HCT116 (cell line): ENCODE measurements around the gene MBD1. TPM values are rescaled to one million over a fixed set of nuclear protein-coding genes. Genes with fewer than 3 reads are reported as not detected.
A peak's percentile ranks its signal among the peaks of the same experiment; 100 is the strongest.

Experiments used
- ATAC-seq: fragments of 200-7000 bp; cut with Tn5 transposase; 2 replicates; pipeline ENCODE4 v1.9.1; 2020; ENCODE audit warnings: mild to moderate bottlenecking, moderate library complexity
- Bru-seq: library from RNA; stranded (reverse); fragments of 400-500 nt; gene quantifications from one replicate; lab custom pipeline; 2021; lab: Mats Ljungman, UMichigan
- BruChase-seq, 2 experiments: library from RNA; stranded (reverse); fragments of 400-500 nt; gene quantifications; one replicate each; lab custom pipeline; 2021; lab: Mats Ljungman, UMichigan
- BruUV-seq: library from RNA; stranded (reverse); fragments of 400-500 nt; replicated peaks from 2 replicates; lab custom pipeline; 2021; lab: Mats Ljungman, UMichigan
- CTCF ChIA-PET: fragments of 300-600 bp; sonication (Branson Sonifier 250); formaldehyde crosslinking; loops from one replicate; lab custom pipeline; 2021; ENCODE audit warnings: antibody characterized with exemption; lab: Charles Lee
- POLR2A ChIA-PET: fragments of 300-600, 350-600 bp; sonication (Branson Sonifier 250); formaldehyde crosslinking; loops from one replicate; lab custom pipeline; 2021; ENCODE audit warnings: antibody characterized with exemption; lab: Charles Lee
- RAD21 ChIA-PET, 2 experiments: fragments of 300-600 bp; sonication (Branson Sonifier 250); formaldehyde crosslinking; loops; one replicate each; lab custom pipeline; 2023; ENCODE audit warnings: low total read pairs in 2 of 2; ENCODE audit not compliant: uncharacterized antibody in 2 of 2, unreplicated experiment in 2 of 2, low non-redundant PET in 1 of 2; lab: Charles Lee
- DNase-seq: peaks from one replicate; pipeline ENCODE4 v3.0.0-alpha.2; 2010; ENCODE audit warnings: low read depth, low spot score
- H2AFZ ChIP-seq: fragments of 200-600 bp; shearing (Covaris generic), sonication (generic); 2 replicates; pipeline ENCODE4 v1.6.1; 2017; ENCODE audit warnings: low read depth, mixed run types, mixed read lengths, antibody characterized with exemption, low read length; ENCODE audit not compliant: poor library complexity, severe bottlenecking
- H3K27ac ChIP-seq: 2 replicates; pipeline ENCODE4 v1.5.1; 2012; ENCODE audit warnings: low read depth, low read length
- H3K27me3 ChIP-seq: fragments of 200-600 bp; sonication (generic); 2 replicates; pipeline ENCODE4 v1.6.1; 2016; ENCODE audit warnings: mixed run types, low read length, mixed read lengths; ENCODE audit not compliant: insufficient read depth
- H3K36me3 ChIP-seq, 2 experiments: fragments of 200-500 bp in 1 of 2; fragments of 200-600 bp in 1 of 2; sonication (Bioruptor generic) in 1 of 2; sonication (generic) in 1 of 2; 2 replicates each; pipeline versions ENCODE4 v1.5.1 to v1.6.1; 2014 to 2016; ENCODE audit warnings: low read length in 2 of 2, inconsistent platforms in 1 of 2, mixed read lengths in 1 of 2, mixed run types in 1 of 2; ENCODE audit not compliant: insufficient read depth in 2 of 2, control insufficient read depth in 1 of 2
- H3K4me1 ChIP-seq, 2 experiments: fragments of 200-600 bp in 1 of 2; sonication (generic) in 1 of 2; 2 replicates each; pipeline versions ENCODE4 v1.5.1 to v1.6.1; 2012 to 2017; ENCODE audit warnings: low read length in 2 of 2, inconsistent platforms in 1 of 2, mild to moderate bottlenecking in 1 of 2, mixed read lengths in 1 of 2, mixed run types in 1 of 2, moderate library complexity in 1 of 2; ENCODE audit not compliant: insufficient read depth in 2 of 2, control insufficient read depth in 1 of 2
- H3K4me2 ChIP-seq: fragments of 200-600 bp; sonication (generic); 2 replicates; pipeline ENCODE4 v1.6.1; 2017; ENCODE audit warnings: mixed run types, low read length, mixed read lengths
- H3K4me3 ChIP-seq, 2 experiments: fragments of 200-600 bp in 1 of 2; sonication (generic) in 1 of 2; replicated peaks in 1 of 2; 2 replicates each; pipeline ENCODE4 v1.5.1; 2011 to 2016; ENCODE audit warnings: low read length in 2 of 2, control low read depth in 1 of 2, low read depth in 1 of 2, mild to moderate bottlenecking in 1 of 2, mixed read lengths in 1 of 2, mixed run types in 1 of 2
- H3K79me2 ChIP-seq: fragments of 200-600 bp; sonication (generic); 2 replicates; pipeline ENCODE4 v1.6.1; 2017; ENCODE audit warnings: mild to moderate bottlenecking, mixed run types, low read length, moderate library complexity, mixed read lengths; ENCODE audit not compliant: insufficient read depth
- H3K9ac ChIP-seq: fragments of 200-600 bp; sonication (generic); 2 replicates; pipeline ENCODE4 v1.6.1; 2016; ENCODE audit warnings: low read length, mixed read lengths
- H3K9me2 ChIP-seq: fragments of 200-600 bp; sonication (generic), shearing (Covaris generic); 2 replicates; pipeline ENCODE4 v1.6.1; 2017; ENCODE audit warnings: mixed run types, mild to moderate bottlenecking, moderate library complexity; ENCODE audit not compliant: insufficient read depth
- H3K9me3 ChIP-seq, 2 experiments: fragments of 200-500 bp in 1 of 2; fragments of 200-600 bp in 1 of 2; sonication (Bioruptor generic) in 1 of 2; sonication (generic) in 1 of 2; 2 replicates each; pipeline ENCODE4 v1.6.1; 2014 to 2017; ENCODE audit warnings: low read length in 2 of 2, mixed read lengths in 2 of 2, inconsistent platforms in 1 of 2, low read depth in 1 of 2, mild to moderate bottlenecking in 1 of 2, mixed run types in 1 of 2, moderate library complexity in 1 of 2; ENCODE audit not compliant: control insufficient read depth in 1 of 2, insufficient read depth in 1 of 2
- H4K20me1 ChIP-seq: fragments of 200-600 bp; sonication (generic), shearing (Covaris generic); 2 replicates; pipeline ENCODE4 v1.6.1; 2017; ENCODE audit warnings: mixed run types, mild to moderate bottlenecking, moderate library complexity; ENCODE audit not compliant: insufficient read depth
- CBX3 ChIP-seq: IDR thresholded peaks from 2 replicates; pipeline ENCODE4 v1.6.1; 2012; ENCODE audit warnings: low read depth
- ELF1 ChIP-seq: IDR thresholded peaks from 2 replicates; pipeline ENCODE4 v1.6.1; 2012; ENCODE audit warnings: low read depth, borderline replicate concordance
- MAX ChIP-seq: IDR thresholded peaks from 2 replicates; pipeline ENCODE4 v1.6.1; 2012
- POLR2A ChIP-seq: IDR thresholded peaks from 2 replicates; pipeline ENCODE4 v1.7.0; 2011; ENCODE audit warnings: borderline replicate concordance; ENCODE audit not compliant: insufficient read depth, insufficient read length; ENCODE audit errors: extremely low read depth
- POLR2AphosphoS5 ChIP-seq: IDR thresholded peaks from 2 replicates; pipeline ENCODE4 v1.6.1; 2011; ENCODE audit warnings: mild to moderate bottlenecking, low read depth, low read length, moderate library complexity
- REST ChIP-seq: IDR thresholded peaks from 2 replicates; pipeline ENCODE4 v1.6.1; 2012; ENCODE audit warnings: low read depth
- SRF ChIP-seq: IDR thresholded peaks from 2 replicates; pipeline ENCODE4 v1.6.1; 2012; ENCODE audit warnings: low read depth
- TCF7L2 ChIP-seq: IDR thresholded peaks from 2 replicates; pipeline ENCODE4 v1.7.0; 2011; ENCODE audit warnings: borderline replicate concordance, inconsistent platforms; ENCODE audit not compliant: insufficient read depth, insufficient read length; ENCODE audit errors: extremely low read depth
- YY1 ChIP-seq: IDR thresholded peaks from 2 replicates; pipeline ENCODE4 v1.6.1; 2011; ENCODE audit warnings: low read length, low read depth, moderate library complexity, mild to moderate bottlenecking; ENCODE audit not compliant: insufficient replicate concordance; ENCODE audit errors: extremely low read depth
- ZBTB33 ChIP-seq: IDR thresholded peaks from 2 replicates; pipeline ENCODE4 v1.6.1; 2011; ENCODE audit warnings: mild to moderate bottlenecking, low read length, moderate library complexity; ENCODE audit not compliant: insufficient replicate concordance; ENCODE audit errors: extremely low read depth
- ZFX ChIP-seq: fragments of 450-650 bp; IDR thresholded peaks from 2 replicates; pipeline ENCODE4 v1.6.1; 2017
- intact Hi-C: fragments of 100-400 bp; cut with micrococcal nuclease; formaldehyde crosslinking; loops from 2 replicates; pipeline ENCODE4 v1.10.0; 2022
- long read RNA-seq: library from polyadenylated mRNA; unstranded; transcript quantifications from one replicate; pipeline ENCODE4 v2.0.0, GENCODE V29; 2021; ENCODE audit not compliant: unreplicated experiment
- polyA plus RNA-seq: library from polyadenylated mRNA; unstranded; fragments of >200 nt; gene quantifications from 2 replicates; pipeline ENCODE4 v1.2.1, GENCODE V29; 2012; ENCODE audit warnings: missing spikeins
- total RNA-seq: library from RNA; stranded (reverse); gene quantifications from one replicate; pipeline ENCODE4 v1.2.1, GENCODE V29; 2021; ENCODE audit not compliant: unreplicated experiment

The MBD1 gene
- total RNA-seq, result 63.9 TPM
- polyA plus RNA-seq, result 48.4 and 52.8 TPM in 2 replicates
- Bru-seq, nascent RNA, result percentile 83 among the genes with signal in this experiment
- BruChase-seq, experiment 1, labeled RNA remaining after a 6-hour chase, result percentile 90 among the genes with signal in this experiment
- BruChase-seq, experiment 2, labeled RNA remaining after a 2-hour chase, result percentile 90 among the genes with signal in this experiment
- long read RNA-seq, partial matches to known transcripts, result 23 of 92 reads
- long read RNA-seq, other reads (novel, unspliced or antisense), result 66 of 92 reads

GRCh38 chr18:50281295-50281971 lies at the start of gene MBD1:
MBD1 (minus strand) TSS chr18:50281523; CDS start chr18:50279992, 1,531 bp downstream.
- H3K27me3 ChIP-seq, result no peaks in the 10 kb centered on the region
- DNase-seq (peak; percentile 95), ATAC-seq (peak; percentile 89)
- no peaks in the 10 kb centered on the region for H4K20me1 ChIP-seq
- peaks cover 10 to 37% of the 10 kb centered on the region in 2 experiments; a peak in 3 of 4 replicates for H3K4me1 ChIP-seq
- H3K9me3 ChIP-seq, result no peaks in the 10 kb centered on the region
- peak within 1 kb of the TSS; percentile 70 to 100 for H3K4me3 ChIP-seq
- H3K9me2 ChIP-seq, result no peaks in the 10 kb centered on the region
- H3K4me2 ChIP-seq, result peak within 1 kb of the TSS; percentile 85
- CTCF ChIA-PET, result interaction anchor here (0.7 to 1.4 kb wide), 4 partner anchors 75 to 148 kb away, joined by 3 to 7 read pairs (median 4); no protein-coding TSS in a partner anchor
- no peak for TF ChIP-seq REST
- peak; percentile 88 for TF ChIP-seq POLR2AphosphoS5
- peak; percentile 79 for TF ChIP-seq TCF7L2
- TF ChIP-seq MAX, result no peak
- TF ChIP-seq POLR2A, result peak; percentile 87
- no peak for TF ChIP-seq SRF
- no peak for TF ChIP-seq CBX3
- no peak for TF ChIP-seq ELF1
- peak; percentile 85 for TF ChIP-seq YY1
- no peak for TF ChIP-seq ZBTB33
- TF ChIP-seq ZFX, result peak; percentile 30; the same call in 1 of the 2 replicates
- intact Hi-C loops, result loop anchor here (10.0 kb wide), 1 partner anchor 787 kb away; the partner anchor contains the start of gene RPL17
- no TSS peak for BruUV-seq
- POLR2A ChIA-PET, result interaction anchor here (0.7 to 1.6 kb wide), 5 partner anchors 9 to 794 kb away, joined by 3 to 4 read pairs (median 3); partner anchors contain the start of gene SKA1
- peak within 1 kb of the TSS; percentile 77 for H3K27ac ChIP-seq
- H3K36me3 ChIP-seq, result peaks cover 16 to 59% of the 10 kb centered on the region in 2 experiments
- peak within 1 kb of the TSS; percentile 75 for H3K9ac ChIP-seq
- H2AFZ ChIP-seq, result no peak within 1 kb of the TSS
- RAD21 ChIA-PET, result interaction anchor here in 1 of 2 experiments (1.2 kb wide), 1 partner anchor 75 kb away, joined by 3 read pairs; no protein-coding TSS in a partner anchor
- peaks cover 50% of the 10 kb centered on the region for H3K79me2 ChIP-seq
